ENCODE data around the gene ST6GALNAC3. TPM values are rescaled to one million over a fixed set of nuclear protein-coding genes. Genes with fewer than 3 reads are reported as not detected.

The ST6GALNAC3 gene
- polyA plus RNA-seq, 1 experiment = 0.05 TPM

DNA sequence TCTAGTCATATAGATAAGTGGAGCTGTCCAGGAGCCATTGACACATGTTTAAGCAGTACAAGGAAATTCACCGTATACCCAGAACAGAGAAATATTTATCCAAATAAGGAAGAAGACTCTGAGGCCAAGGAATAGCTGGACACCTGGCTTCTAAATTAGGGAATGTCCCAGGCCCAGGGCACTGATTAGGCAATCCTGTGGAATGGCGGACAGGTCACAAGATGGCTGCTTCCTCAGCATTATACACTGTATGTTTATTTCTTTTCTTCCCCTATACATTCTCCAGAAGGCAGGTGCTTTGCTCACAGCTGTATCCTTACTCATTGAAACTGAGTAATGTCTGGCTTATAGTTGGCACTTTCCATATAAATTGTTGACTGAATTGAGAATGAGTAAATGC, 59.4 kb downstream of the ST6GALNAC3 start:
- ChIA-PET POLR2A (no interaction called here), CTCF (no interaction called here)
- no peak for DNase-seq (ENCODE audit: low read depth)
- H3K27me3 ChIP-seq (ENCODE audit: control insufficient read depth, insufficient read depth, low read length) = no peaks in the 10 kb centered on the region
- no peak overlapping the region for H3K4me3 ChIP-seq (ENCODE audit: low read depth, low read length)
- TF ChIP-seq, protein P1, sequence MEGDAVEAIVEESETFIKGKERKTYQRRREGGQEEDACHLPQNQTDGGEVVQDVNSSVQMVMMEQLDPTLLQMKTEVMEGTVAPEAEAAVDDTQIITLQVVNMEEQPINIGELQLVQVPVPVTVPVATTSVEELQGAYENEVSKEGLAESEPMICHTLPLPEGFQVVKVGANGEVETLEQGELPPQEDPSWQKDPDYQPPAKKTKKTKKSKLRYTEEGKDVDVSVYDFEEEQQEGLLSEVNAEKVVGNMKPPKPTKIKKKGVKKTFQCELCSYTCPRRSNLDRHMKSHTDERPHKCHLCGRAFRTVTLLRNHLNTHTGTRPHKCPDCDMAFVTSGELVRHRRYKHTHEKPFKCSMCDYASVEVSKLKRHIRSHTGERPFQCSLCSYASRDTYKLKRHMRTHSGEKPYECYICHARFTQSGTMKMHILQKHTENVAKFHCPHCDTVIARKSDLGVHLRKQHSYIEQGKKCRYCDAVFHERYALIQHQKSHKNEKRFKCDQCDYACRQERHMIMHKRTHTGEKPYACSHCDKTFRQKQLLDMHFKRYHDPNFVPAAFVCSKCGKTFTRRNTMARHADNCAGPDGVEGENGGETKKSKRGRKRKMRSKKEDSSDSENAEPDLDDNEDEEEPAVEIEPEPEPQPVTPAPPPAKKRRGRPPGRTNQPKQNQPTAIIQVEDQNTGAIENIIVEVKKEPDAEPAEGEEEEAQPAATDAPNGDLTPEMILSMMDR (IDR thresholded peaks at IDR 0.05; ENCODE audit: insufficient read depth, low read depth, low read length) = no peak
- H3K36me3 ChIP-seq (ENCODE audit: control insufficient read depth, insufficient read depth, low read length) = no peaks in the 10 kb centered on the region

DNA sequence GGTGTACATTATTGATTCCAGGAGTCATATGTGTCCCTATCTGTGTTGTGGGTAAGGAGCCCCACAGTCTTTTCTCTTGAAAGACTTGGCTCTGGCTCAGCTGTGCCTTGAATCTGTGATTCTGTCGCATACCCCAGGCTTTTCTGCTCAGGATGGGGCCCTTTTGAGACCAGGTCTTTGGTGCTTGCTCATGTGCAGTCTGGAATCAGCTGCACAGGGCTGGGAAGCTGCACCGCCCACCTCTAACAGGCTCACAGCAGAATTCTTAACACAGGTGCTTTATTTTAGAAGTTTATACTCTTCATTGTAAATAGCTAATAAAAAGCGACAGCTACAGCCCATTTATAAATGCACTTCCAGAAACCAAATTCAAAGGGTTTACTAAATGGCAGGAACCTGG, 61.3 kb downstream of the ST6GALNAC3 start:
- Histone ChIP-seq H3K4me3 (ENCODE audit: low read depth, low read length) (no peak overlapping the region), H3K36me3 (ENCODE audit: control insufficient read depth, insufficient read depth, low read length) (no peaks in the 10 kb centered on the region), H3K27me3 (ENCODE audit: control insufficient read depth, insufficient read depth, low read length) (no peaks in the 10 kb centered on the region)
- ChIA-PET CTCF (interaction anchor here (1.5 kb wide), 1 partner anchor 18 kb away, joined by 5 read pairs; no protein-coding TSS in a partner anchor), POLR2A (no interaction called here)
- TF ChIP-seq, protein P1 (IDR thresholded peaks at IDR 0.05; ENCODE audit: insufficient read depth, low read depth, low read length) = no peak
- no peak for DNase-seq (ENCODE audit: low read depth)

DNA sequence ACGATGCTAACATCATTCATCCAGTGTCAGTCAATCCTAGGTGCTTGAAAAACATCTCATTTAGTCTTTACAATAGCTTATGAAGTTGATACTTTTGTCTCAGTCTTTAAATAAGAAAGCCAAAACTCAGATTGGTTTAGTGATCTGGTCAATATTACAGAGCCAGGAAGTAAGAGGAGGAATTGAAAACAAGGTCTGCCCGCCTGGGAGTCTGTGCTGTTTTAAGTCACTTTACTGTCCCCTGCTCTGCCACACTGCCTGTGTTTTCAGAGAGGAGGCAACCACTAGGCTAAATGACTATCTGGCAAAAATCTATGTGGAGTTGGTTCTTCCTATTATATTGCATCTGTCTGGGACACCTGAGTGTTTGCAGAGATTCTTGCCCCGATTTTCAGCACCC, 62.3 kb downstream of the ST6GALNAC3 start:
- Histone ChIP-seq H3K36me3 (ENCODE audit: control insufficient read depth, insufficient read depth, low read length) (no peaks in the 10 kb centered on the region), H3K4me3 (ENCODE audit: low read depth, low read length) (no peak overlapping the region), H3K27me3 (ENCODE audit: control insufficient read depth, insufficient read depth, low read length) (no peaks in the 10 kb centered on the region; the same call in 1 of the 2 replicates)
- TF ChIP-seq, protein P1 (IDR thresholded peaks at IDR 0.05; ENCODE audit: insufficient read depth, low read depth, low read length) = no peak
- ChIA-PET POLR2A (no interaction called here), CTCF (interaction anchor here (0.7 to 1.5 kb wide), 2 partner anchors 17 to 361 kb away, joined by 3 to 5 read pairs; no protein-coding TSS in a partner anchor)
- no peak for DNase-seq (ENCODE audit: low read depth)

DNA sequence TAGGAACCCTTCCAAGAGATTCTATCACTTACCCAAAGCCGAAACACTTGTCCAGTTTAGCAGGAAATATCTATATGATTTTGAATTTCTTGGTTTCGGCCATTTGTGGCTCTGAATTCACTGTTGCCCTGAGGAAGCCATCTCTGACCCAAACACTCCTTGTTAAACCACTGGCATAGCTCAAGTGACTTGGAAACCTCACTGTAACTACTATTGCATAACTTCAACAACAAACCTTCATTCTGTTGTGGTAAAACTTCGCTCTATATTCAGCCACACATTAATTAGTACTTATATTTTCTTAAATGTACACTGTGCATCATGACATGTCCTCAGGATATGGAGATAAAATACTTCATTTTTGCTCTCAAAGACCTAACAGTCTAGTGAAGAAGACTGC, 63.2 kb downstream of the ST6GALNAC3 start:
- ChIA-PET CTCF (no interaction called here), POLR2A (no interaction called here)
- H3K36me3 ChIP-seq (ENCODE audit: control insufficient read depth, insufficient read depth, low read length) = no peaks in the 10 kb centered on the region
- H3K27me3 ChIP-seq (ENCODE audit: control insufficient read depth, insufficient read depth, low read length) = no peaks in the 10 kb centered on the region; the same call in 1 of the 2 replicates
- DNase-seq (ENCODE audit: low read depth) = no peak
- no peak overlapping the region for H3K4me3 ChIP-seq (ENCODE audit: low read depth, low read length)
- TF ChIP-seq, protein P1 (IDR thresholded peaks at IDR 0.05; ENCODE audit: insufficient read depth, low read depth, low read length) = no peak

DNA sequence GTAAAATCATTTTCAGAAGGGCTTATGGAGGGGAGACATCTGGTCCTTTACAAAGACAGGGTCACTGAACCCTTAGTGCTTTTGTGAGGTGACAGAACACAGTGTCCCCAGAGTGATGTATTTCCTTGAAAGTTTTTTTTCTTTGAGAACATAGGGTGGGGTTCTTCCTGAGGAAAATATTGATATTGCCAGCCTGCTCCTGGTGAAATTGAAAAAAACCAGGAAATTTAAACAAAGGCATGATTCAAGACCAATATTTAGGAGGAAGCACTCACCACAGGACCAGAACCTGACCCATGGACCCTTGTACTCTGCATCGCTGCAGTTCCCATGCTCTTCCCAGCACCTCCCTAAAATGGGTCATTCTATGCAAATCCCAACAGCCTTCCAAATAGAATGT, 63.7 kb downstream of the ST6GALNAC3 start:
- no peaks in the 10 kb centered on the region for H3K36me3 ChIP-seq (ENCODE audit: control insufficient read depth, insufficient read depth, low read length)
- DNase-seq (ENCODE audit: low read depth) = no peak
- CTCF ChIA-PET = no interaction called here
- POLR2A ChIA-PET = no interaction called here
- TF ChIP-seq, protein P1 (IDR thresholded peaks at IDR 0.05; ENCODE audit: insufficient read depth, low read depth, low read length) = no peak
- H3K4me3 ChIP-seq (ENCODE audit: low read depth, low read length) = no peak overlapping the region
- H3K27me3 ChIP-seq (ENCODE audit: control insufficient read depth, insufficient read depth, low read length) = no peaks in the 10 kb centered on the region; the same call in 1 of the 2 replicates
